HG03571 (cell line): ENCODE data around the gene COL11A2.

Experiments used
- ATAC-seq: cut with Tn5 transposase; IDR thresholded peaks from one replicate; pipeline ENCODE4 v1.9.1; 2021; ENCODE audit not compliant: unreplicated experiment

COL11A2 gene

DNA sequence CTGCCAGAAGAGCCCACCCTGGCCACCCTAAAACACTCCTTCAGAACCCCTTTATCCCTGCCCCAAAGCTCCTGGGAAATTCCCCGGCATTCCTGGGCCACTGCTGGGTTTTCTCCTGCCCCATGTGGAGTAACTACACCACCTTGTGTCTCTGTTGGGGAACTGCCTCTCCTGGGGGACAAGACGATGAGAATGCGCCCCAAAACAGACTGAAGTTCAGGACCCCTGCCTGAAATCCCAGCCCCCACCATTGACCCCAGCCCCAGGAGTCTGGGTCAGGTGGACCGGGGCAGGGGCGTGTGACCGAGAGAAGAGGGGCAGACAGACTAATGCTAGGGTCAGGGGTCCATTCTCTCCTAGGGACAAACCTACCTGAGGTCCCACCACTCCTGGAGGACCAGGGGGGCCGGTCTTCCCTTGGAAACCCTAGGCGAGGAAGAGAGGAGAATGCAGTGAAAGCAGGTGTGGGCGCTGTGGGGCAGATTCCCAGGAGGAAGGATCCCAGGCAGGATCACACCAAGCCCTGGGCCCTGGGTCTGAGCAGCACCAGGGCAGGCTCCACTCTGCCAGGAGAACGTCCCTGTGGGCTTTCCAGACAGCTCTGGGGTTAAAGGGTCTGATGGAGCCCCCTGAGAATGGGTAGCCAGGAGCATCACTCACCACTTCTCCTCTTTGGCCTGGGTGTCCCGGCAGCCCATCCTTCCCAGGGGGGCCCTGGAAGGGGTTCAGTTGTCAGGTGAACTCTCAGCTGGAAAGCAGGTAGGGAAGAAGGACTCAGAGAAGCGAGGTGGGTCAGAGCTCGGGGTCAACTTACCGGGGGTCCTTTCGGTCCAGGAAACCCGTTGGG, 19.4 kb downstream of the COL11A2 start:
- ATAC-seq = no peak

DNA sequence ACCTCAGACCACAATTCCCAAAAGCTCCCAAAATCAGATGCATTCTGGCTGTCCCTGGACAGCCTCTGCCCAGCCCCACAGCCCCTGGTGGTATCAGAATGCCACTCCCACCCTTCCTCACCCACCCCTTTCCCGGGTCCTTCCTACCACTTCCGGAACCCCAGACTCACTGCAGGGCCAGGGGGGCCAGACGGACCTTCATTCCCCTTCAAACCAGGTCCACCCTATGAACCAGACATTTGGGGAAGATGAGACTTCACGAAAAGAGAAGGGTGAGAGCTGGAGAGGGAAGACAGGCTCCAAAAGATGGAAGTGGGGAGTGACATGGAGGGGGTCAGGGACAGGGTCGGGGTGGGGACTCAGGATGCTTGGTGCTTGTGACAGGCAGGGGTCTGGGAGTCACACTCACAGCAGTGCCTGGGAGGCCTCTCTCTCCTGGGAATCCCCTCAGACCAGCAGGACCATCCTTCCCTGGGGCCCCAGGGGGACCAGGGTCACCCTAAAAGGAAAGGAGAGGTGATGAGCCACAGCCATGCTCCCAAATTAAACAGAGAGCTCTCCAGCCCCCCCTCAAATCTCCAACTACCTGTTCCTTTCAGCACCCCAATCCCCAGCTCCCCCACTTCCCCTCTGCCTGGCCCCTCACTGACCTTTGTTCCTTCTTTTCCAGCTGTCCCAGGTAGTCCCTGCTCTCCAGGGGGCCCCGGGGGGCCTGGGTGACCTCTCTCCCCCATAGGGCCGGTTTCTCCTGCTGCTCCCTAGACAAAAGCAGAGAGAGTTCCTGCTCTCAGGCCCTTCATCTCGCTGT, 20.2 kb downstream of the COL11A2 start:
- ATAC-seq = no peak

DNA sequence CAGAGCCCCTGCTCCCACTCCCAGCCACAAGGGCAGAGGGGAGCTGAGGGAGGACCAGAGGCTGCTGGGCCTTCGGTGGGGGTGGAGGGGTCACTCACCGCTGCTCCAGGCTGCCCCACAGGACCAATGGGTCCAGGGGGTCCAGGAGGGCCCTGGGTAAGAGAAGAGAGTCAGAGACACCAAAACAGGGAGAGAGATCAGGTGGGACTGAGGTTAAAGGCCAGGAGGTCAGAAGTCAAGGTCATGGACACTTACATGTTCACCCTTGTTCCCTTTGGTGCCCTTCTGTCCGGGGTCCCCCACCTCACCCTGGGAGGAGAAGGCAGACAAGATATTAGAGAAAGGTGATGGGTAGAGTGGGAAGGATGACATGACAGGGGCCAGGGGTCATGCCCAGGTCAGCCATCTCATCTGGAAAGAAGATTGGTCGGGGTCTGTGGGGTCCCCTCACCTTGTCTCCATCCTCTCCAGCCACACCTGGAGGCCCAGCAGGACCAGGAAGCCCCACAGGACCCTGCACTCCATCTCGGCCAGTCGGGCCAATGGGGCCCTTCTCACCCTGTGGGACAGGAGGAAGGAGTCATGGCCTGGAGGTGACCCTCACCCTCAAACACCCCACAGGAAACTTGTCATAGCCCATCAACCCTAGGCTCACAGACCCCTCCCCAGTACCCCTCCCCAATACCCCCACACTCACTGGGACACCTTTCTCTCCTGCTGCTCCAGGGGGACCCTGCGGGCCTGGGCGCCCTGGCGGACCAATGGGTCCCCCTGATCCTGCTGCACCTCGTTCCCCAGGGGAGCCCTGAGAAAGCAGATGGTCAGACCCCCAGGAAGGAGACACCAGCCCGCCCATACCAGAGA, 21.0 kb downstream of the COL11A2 start:
- no peak for ATAC-seq

DNA sequence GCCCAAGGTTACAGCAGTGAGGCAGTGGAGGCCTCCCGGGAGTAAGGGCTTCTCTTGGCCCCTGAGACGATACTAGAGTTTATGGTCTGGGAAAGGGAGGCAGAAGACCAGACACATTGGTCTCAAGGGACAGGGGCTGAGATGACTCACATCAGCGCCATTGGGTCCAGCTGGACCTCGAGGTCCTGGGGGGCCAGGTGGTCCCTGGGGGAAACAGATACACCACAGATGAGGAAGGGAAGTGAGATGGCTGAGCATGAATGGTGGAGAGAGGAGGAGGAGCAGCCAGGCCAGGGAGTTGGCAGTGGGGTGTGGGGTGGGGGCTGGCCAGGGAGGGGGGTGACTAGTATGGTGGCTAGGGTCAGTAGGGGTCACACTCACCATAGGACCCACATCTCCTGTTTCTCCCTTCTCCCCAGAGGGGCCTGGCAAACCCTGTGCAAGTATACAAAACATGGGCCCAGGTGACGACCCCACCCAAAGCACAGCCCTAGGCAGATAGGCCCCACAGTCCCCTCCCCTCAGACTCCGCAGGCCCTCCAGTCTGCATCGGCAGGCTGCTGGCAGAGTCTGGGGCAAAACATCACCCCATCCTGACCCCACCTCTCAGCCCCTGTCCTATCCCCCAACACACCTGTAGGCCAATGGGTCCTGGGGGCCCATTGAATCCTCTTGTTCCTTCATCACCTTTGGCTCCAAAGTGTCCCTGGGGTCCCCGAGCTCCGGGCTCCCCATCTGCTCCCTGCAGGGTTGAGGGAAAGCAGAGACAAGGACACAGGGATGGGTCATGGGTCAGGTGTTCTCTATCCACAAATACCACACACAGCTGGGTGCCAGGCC, 21.9 kb downstream of the COL11A2 start:
- no peak for ATAC-seq

DNA sequence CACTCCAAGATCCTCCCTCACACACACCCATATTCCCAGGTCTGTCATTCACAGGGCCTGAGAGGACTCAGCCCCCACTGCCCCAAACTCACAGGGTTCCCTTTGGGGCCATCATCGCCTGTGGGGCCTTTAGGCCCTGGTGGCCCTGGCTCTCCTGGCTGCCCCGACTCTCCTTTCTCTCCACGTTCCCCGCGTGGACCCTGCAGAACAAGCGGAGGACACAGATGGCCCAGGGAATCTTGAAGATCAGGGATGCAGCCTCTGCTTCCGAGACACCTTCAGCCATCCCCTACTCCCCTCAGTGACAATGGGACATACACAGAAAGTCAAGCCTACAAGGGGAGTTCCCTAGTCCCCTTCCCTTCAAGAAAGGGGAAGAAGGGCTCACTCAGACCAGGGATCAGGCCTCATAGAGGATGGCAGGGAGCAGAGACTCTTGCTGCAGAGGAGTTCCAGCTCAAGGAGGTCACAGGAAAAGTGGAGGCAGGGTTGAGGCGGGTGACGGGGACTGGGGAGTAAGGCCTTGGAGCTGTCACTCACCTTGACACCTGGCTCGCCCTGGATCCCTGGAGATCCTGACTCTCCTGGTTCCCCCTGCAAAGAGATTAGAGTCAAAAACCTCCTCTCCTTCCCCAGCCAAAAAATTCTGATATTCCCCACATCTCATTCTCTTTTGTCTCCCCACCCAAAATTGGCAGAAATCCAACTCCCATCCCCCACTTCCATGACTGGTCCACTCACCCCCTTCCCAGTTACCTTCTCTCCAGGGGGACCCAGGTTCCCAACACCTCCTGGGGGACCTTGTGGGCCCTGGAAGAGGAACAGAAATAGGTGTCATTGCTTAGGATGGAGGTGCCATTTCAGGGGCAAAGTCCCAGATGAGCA, 22.7 kb downstream of the COL11A2 start:
- ATAC-seq = no peak

DNA sequence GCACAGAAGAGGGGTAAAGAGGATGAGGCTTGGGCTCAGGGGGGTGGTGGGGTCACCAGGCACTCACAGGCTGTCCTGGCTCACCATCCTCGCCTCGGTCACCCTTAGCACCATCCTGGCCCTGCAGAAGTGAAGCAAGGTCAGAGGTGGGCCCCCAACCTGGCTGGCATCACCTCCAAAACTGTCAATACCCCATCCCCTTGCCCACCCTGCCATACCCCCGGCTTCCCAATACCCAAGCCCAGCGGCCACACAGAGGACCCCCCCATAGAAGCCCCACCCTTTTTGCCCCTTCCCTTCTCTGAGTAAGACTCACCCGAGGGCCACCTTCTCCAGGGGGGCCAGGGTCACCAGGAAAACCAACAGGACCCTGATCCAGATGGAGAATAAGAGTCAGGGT, 23.6 kb downstream of the COL11A2 start:
- ATAC-seq = no peak

DNA sequence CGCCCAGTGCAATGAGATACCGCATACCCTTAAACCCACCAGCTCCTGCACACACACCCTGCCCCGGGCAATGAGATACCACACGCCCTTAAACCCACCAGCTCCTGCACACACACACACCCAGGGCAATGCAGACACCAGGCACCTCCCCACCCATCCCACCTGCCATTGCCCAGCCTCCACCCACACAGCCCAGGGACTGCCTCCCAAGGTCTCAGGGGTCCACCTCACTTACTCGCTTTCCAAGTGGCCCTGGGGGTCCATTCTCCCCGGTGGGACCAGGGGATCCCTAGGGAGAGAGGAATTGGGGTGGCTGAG, 24.0 kb downstream of the COL11A2 start:
- no peak for ATAC-seq

DNA sequence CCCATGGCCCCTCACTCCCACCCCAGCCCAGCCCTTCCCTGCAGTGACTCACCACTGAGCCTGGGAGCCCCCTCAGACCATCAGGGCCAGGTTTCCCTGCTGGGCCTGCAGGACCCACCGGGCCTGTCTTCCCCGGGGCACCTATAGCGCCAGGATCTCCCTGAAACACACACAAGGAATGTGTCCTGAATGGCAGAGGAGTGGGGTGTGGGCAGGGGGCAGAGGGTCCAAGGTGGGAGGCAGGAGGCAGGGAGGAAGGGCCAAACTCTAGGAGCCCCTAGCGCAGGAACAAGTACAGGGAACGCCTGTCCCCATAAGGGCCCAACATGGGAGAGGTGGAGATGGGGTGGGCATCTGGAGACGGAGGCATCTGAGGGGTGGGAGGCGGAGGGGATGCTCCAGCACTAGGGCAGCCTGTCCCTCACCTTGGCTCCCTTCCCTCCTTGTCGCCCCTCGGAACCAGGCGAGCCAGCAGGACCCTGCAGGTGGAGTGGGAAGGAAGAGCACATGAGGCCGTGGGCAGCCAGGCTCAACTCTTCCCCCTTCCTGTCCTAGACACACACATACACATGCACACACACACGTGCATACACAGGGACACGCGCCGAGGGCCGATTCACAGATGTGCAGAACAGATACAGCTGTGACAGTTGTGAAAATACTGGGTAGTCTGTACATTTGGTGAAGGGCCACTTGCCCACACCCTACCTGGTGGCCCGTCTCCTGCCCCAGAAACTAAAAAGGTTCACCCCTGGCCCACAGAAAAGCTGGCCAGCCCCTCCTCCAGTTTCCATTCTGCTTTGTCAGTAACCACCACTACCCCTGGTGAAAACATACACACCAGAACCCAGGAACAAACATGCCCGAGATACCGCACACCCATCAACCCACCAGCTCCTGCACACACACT, 24.6 kb downstream of the COL11A2 start:
- no peak for ATAC-seq

DNA sequence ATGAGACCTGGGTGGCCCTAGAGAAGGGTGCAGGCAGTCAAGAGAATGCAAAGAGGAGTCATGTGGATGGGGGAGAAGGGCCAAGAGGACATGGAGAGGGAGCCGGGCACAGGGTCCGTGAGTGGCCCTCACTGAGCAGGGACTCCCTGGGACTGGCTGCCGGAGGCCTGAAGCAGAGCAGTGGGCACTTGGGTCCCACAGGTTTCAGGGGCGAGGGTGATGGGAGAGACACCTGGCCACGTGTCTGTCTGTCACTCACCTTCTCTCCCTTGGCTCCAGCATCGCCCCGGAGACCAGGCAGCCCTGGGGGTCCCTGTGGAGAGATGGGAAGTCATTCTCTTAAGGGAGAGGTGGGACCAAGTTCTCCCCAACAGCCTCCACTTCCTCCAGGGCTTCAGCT, 25.5 kb downstream of the COL11A2 start:
- no peak for ATAC-seq

DNA sequence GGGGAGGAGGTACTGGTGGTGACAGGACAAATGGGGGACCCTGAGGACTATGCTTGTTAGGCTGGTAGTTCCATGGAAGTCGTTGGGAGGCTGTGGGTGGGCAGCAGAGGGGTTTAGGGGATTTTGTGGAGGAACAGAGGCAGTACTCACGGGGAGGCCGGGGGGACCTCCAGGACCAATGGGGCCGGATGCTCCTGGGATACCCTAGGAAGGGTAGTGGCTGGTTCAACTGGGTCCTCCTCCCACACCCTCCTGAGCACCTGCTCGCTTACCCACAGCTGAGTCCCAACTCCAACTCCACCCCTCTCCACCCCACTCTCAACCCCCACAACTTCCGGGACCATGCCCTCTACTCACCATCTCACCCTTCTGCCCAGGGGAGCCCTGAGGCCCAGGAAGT, 25.9 kb downstream of the COL11A2 start:
- ATAC-seq = no peak

DNA sequence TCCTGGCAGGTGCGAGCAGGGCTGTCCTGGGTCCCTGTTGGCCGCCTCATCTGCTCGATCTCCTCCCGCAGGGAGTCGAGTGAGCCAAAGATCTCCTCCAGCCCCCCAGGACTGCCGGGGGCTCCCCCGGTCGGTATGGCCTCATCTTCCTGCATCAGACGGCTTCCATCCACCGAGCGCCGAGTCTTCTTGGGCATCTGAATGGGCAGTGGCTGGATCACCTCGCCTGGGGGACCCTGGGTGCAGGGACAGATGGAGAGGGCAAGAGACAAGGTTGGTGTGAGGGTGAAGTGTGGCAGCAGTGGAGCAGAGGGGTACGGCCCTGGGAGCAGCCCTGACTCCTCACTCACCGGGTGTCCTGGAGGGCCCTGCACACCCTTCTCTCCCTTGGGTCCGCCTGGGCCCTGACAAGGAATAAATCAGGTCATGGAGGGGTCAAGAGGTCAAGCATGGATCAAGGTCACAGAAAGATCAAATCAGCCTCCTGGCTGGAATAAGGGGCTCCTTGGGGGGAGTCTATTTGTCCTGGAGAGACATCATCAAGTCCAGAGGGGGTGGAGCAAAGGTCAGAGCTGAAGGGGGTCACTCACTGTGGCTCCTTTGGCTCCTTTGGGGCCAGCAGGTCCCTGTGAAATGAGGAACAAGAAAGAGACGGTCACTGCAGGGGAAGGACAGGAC, 26.5 kb downstream of the COL11A2 start:
- ATAC-seq = no peak

DNA sequence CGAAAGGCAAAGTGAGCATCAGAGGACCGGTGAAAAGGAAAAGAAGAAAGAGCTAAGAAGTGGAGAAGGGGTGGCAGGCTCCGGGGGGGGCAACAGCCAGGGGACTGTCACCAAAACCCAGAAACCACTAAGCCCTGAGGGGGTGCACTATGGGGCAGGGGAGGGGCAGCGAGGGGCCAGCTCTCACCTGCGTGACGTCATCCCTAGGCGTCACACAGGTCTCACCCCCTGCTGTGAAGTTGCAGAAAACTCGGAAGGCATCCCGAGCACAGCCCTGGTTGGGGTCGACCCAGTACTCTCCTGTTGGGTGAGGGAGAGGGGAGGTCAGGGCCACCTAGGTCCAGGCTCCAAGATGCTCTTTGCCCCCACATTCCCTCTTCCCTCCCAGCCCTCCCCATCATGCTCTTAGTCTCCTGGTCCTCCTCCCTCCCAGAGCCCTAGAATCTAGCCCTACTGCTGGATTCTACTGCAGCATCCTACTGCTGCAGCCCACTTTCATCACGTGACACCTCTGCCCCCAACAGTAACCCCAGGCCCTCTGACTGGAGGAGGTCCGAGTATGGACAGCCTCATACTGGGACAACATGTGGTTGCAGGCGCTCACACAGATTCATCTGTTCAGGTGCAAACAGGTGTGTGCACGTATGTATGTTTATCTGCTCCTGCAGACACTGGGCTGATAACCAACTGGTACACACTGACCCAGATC, 27.4 kb downstream of the COL11A2 start:
- no peak for ATAC-seq

DNA sequence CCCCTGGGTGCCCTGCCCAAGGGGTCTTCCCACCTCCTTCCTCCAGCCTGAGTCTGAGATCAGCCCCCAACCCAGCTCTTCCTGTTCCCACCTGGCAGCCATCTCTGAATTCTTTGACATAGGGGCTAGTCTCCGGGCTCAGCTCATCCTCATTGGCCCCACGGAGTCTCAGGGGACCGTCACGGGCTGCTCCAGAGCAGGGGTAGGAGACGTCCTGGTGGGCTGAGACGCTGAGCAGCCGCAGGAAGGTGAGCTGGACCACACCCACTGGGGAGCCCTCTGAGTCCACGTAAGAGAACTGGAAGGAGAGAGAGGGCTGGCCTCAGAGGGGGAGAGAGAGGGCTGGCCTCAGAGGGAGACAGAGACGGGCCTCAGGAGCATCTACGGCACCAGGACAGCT, 28.1 kb downstream of the COL11A2 start:
- ATAC-seq = no peak

DNA sequence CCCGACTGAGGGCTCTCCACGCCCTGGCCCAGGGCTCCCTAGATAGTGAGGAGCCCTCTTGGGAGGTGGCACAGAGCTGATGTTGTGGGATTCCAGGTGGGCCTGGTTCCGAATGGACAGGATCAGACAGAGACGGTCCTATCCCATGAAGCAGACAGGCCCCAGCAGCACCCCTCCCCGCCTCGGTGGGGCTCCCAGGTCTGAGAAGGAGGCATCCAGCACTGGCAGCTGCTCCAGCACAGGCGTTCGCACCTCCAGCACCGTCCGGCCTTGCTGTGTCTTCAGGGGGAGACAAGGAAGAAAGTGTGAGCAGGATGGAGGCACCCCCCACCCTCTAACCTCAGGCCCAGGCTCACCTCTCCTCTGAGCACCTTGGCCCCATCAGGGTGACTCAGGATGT, 28.7 kb downstream of the COL11A2 start:
- ATAC-seq = no peak

DNA sequence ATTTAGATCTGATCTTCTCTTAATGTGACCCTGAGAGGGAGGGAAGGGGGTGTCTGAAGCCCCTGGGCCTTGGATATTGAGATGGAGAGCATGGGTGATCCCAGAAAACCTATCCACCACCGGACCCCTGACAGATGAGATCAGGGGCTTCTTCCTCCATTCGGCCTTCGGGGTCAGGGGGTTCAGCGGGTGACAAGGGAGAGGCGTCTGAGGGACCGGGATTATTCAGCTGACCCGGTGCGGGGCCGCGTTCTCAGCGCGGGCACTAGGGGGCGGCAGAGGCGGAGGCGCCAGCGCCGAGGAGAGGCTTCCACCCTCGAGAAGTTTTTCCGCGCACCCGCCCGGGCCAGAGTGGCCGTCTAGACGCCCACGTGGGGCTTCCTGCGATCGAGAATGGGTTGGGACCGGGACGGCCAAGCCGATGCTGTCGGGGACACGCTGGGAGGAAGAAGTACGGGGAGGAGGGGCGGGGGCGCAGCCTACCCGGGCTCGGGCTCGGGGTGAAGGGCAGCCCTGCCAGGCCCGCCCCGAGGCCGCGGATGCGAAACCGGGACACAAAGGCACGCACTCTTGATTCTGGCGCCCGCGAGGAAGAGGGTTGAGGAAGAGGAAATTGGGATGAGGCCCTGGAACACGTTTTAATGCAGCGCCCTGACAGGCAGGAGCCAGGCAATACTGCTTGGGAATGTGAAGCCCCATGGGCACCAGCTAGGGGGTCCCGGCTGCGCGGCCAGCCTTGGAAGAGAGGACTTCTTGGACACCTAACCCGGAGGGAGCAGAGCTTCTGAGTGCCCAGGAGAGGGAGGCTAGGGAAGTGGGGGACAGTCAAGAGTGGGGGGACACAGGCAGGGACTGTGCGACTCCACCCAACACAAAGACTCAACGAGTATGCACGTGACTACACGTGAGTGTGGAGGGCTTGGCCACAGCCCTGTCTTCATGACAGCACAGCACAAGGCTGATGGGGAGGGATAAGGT, 30.6 kb downstream of the COL11A2 start:
- peak; percentile 61 for ATAC-seq

DNA sequence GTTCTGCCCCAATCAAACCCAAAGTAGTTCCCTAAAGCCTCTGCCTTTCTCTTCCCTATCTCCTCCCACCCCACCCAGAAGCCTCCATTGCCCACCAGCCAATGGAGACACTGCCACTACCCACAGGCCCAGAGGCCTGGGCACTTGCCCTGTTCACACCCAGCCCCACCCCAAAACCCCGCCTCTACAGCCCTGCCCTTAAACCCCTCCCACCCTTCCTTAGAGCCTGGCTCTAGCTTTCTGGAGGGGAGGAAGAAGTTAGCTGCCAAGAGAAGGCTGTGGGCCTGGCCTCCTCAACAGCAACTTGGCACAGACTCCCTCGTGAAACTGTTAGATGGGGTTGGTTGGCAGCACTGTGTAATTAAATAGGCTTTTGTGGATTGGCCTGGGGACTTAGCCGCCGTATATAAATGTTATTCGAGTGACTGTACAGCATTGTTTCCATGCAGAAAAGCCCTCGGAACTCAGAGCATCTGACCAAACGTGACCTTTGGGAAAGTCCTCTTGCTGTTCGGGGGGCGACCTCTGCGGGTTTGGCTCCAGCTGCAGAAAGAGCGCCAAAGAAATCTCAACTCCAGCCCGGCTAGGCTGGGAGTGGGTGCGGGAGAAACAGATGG, 31.4 kb downstream of the COL11A2 start:
- ATAC-seq = no peak
